Right ventricle myocardium superior (tissue), 1 donor: ENCODE results near the gene XRCC4. TPM values are rescaled to one million over a fixed set of nuclear protein-coding genes. Genes with fewer than 3 reads are reported as not detected.

Source experiments
- ATAC-seq: fragments of 200-7000 bp; cut with Tn5 transposase; one replicate; pipeline ENCODE4 v1.9.1; 2020; ENCODE audit warnings: mild to moderate bottlenecking; ENCODE audit not compliant: poor library complexity
- DNase-seq: peaks from one replicate; pipeline ENCODE4 v3.0.0-alpha.2; 2020
- intact Hi-C: fragments of 100-400 bp; cut with DNase I; formaldehyde crosslinking; loops from one replicate; pipeline ENCODE4 v1.11.2; 2022
- long read RNA-seq: library from polyadenylated mRNA; unstranded; transcript quantifications from one replicate; pipeline ENCODE4 v2.0.0, GENCODE V29; 2021
- total RNA-seq: library from RNA; stranded (reverse); fragmentation: NEBNext Ultra II Directional; extraction: Animal tissue kit (Norgen Biotek cat#: 25700); gene quantifications from one replicate; pipeline ENCODE4 v1.2.1, GENCODE V29; 2021
- donor health status: DM: no; HTN: yes; CAD: no; lungs with severe emphysema.

The XRCC4 gene
- total RNA-seq: 4.8 TPM
- long read RNA-seq, partial matches to known transcripts: 0 of 5 reads
- long read RNA-seq, other reads (novel, unspliced or antisense): 1 of 5 reads

- intact Hi-C loops: no loop called here
- DNase-seq (peak; percentile 98), ATAC-seq (peak; percentile 100)
Measured at GRCh38 chr5:83076742-83077661, at the start of gene XRCC4, which contains the start of gene TMEM167A. XRCC4 (plus strand) TSS chr5:83077547; CDS start chr5:83104920, 27,373 bp downstream. TMEM167A (minus strand) TSS chr5:83077394; CDS start chr5:83077323, 71 bp downstream.

GRCh38 chr5:83029912-83030311, 47.4 kb upstream of the XRCC4 start:
- ATAC-seq: no peak
- intact Hi-C loops: no loop called here
- no peak for DNase-seq

GRCh38 chr5:83031381-83031780, 46.0 kb upstream of the XRCC4 start:
- intact Hi-C loops: no loop called here
- ATAC-seq: no peak
- no peak for DNase-seq

- intact Hi-C loops: no loop called here
Measured at GRCh38 chr5:83034036-83034435, 43.3 kb upstream of the XRCC4 start.

GRCh38 chr5:83034528-83035207, 42.7 kb upstream of the XRCC4 start:
- intact Hi-C loops: no loop called here
- ATAC-seq (no peak), DNase-seq (no peak)

More at GRCh38 chr5:83034036-83034435, 43.3 kb upstream of the XRCC4 start:
- ATAC-seq (no peak), DNase-seq (no peak)

GRCh38 chr5:83035373-83036100, 41.8 kb upstream of the XRCC4 start:
- DNase-seq (peak; percentile 72), ATAC-seq (peak; percentile 97)
- intact Hi-C loops: no loop called here

GRCh38 chr5:83036991-83037575, 40.3 kb upstream of the XRCC4 start:
- no peak for ATAC-seq
- DNase-seq: no peak
- intact Hi-C loops: no loop called here

- ATAC-seq (no peak), DNase-seq (no peak)
- intact Hi-C loops: no loop called here
Measured at GRCh38 chr5:83038924-83039323, 38.4 kb upstream of the XRCC4 start.

GRCh38 chr5:83042507-83042906, 34.8 kb upstream of the XRCC4 start:
- ATAC-seq (no peak), DNase-seq (no peak)
- intact Hi-C loops: no loop called here

GRCh38 chr5:83044926-83045325, 32.4 kb upstream of the XRCC4 start:
- no peak for DNase-seq
- no peak for ATAC-seq
- intact Hi-C loops: no loop called here

GRCh38 chr5:83048277-83048676, 29.1 kb upstream of the XRCC4 start:
- DNase-seq (no peak), ATAC-seq (no peak)
- intact Hi-C loops: no loop called here

GRCh38 chr5:83048811-83049210, 28.5 kb upstream of the XRCC4 start:
- DNase-seq: no peak
- ATAC-seq: no peak
- intact Hi-C loops: no loop called here

- ATAC-seq (no peak), DNase-seq (no peak)
- intact Hi-C loops: no loop called here
Measured at GRCh38 chr5:83049370-83049885, 27.9 kb upstream of the XRCC4 start.

- ATAC-seq (peak; percentile 43), DNase-seq (no peak)
- intact Hi-C loops: no loop called here
Measured at GRCh38 chr5:83050723-83051340, 26.5 kb upstream of the XRCC4 start.

- no peak for DNase-seq
- ATAC-seq: no peak
- intact Hi-C loops: no loop called here
Measured at GRCh38 chr5:83055166-83055565, 22.2 kb upstream of the XRCC4 start.

GRCh38 chr5:83058726-83059125, 18.6 kb upstream of the XRCC4 start:
- DNase-seq (no peak), ATAC-seq (no peak)
- intact Hi-C loops: no loop called here

GRCh38 chr5:83059341-83059740, 18.0 kb upstream of the XRCC4 start:
- DNase-seq (no peak), ATAC-seq (no peak)
- intact Hi-C loops: no loop called here

GRCh38 chr5:83066548-83067110, 10.7 kb upstream of the XRCC4 start:
- DNase-seq: no peak
- no peak for ATAC-seq
- intact Hi-C loops: no loop called here
